IMR-90 (cell line): ENCODE results near the gene ARPP21.

Source experiments
- CHD1 ChIP-seq: IDR thresholded peaks from 2 replicates; pipeline ENCODE4 v1.6.1; 2012; ENCODE audit warnings: low read depth, low read length, improper control_type of control experiment
- CTCF ChIP-seq: conservative IDR thresholded peaks from 2 replicates; pipeline ENCODE4 v1.5.1; 2012; ENCODE audit warnings: mild to moderate bottlenecking, low read depth, low read length, improper control_type of control experiment
- MAZ ChIP-seq: IDR thresholded peaks from 2 replicates; pipeline ENCODE4 v1.6.1; 2012; ENCODE audit warnings: low read depth, mild to moderate bottlenecking, low read length, improper control_type of control experiment, moderate library complexity, borderline replicate concordance
- POLR2A ChIP-seq: IDR thresholded peaks from 2 replicates; pipeline ENCODE4 v1.6.1; 2012; ENCODE audit warnings: mild to moderate bottlenecking, low read depth, low read length
- RAD21 ChIP-seq: IDR thresholded peaks from 2 replicates; pipeline ENCODE4 v1.6.1; 2012; ENCODE audit warnings: low read length, improper control_type of control experiment
- USF2 ChIP-seq: fragments of 150-350 bp; IDR thresholded peaks from 2 replicates; pipeline ENCODE4 v1.6.1; 2017; ENCODE audit warnings: mild to moderate bottlenecking, antibody characterized with exemption, low read length, low read depth

DNA sequence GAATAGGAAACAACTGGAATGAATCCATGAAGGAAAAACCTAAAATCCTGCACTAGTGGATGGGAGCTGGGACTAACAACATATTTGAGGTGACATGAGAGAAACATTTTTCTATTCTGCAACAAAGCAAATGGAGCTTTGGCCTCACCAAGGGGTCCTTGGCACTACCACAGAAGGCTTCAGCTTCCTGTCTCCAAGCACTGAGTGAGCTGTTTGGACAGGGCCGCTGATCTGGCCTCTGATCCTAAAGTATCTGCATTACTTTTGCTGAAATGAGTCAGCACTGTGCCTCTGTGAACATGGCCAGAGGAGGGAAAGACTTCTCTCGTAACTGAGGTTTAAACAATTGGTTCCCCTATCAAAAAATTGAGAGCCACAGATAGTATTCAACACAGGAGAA is 9.0 kb downstream of the ARPP21 start:
- TF ChIP-seq CTCF (no peak), CHD1 (no peak), POLR2A (no peak), MAZ (no peak), USF2 (no peak), RAD21 (no peak)
